ENCODE measurements around the gene JDP2.

Gene JDP2

GRCh38 chr14:75409316-75410205 is 18.3 kb upstream of the JDP2 start:
- FAIRE-seq (no peak), DNase-seq (ENCODE audit: insufficient read length, low spot score) (no peak)

- FAIRE-seq (no peak), DNase-seq (ENCODE audit: insufficient read length, low spot score) (no peak)
Observed at GRCh38 chr14:75411214-75411540, 16.6 kb upstream of the JDP2 start.

- FAIRE-seq (no peak), DNase-seq (ENCODE audit: insufficient read length, low spot score) (no peak)
Observed at GRCh38 chr14:75413013-75413412, 14.8 kb upstream of the JDP2 start.

GRCh38 chr14:75417674-75418073 is 10.1 kb upstream of the JDP2 start:
- DNase-seq (ENCODE audit: insufficient read length, low spot score) (no peak), FAIRE-seq (no peak)

GRCh38 chr14:75418850-75419768 is 8.7 kb upstream of the JDP2 start:
- peak; percentile 89 for FAIRE-seq

GRCh38 chr14:75422169-75422568 is 5.7 kb upstream of the JDP2 start:
- no peak for FAIRE-seq
- DNase-seq (ENCODE audit: insufficient read length, low spot score) = no peak

More at GRCh38 chr14:75418850-75419768, 8.7 kb upstream of the JDP2 start:
- DNase-seq (ENCODE audit: insufficient read length, low spot score) = peak; percentile 26

- DNase-seq (ENCODE audit: insufficient read length, low spot score) (no peak), FAIRE-seq (no peak)
Observed at GRCh38 chr14:75424496-75424895, 3.3 kb upstream of the JDP2 start.

GRCh38 chr14:75425446-75425845 is 2.4 kb upstream of the JDP2 start:
- FAIRE-seq (no peak), DNase-seq (ENCODE audit: insufficient read length, low spot score) (no peak)

GRCh38 chr14:75426332-75427125 is 1.3 kb upstream of the JDP2 start:
- peak; percentile 94 for FAIRE-seq
- DNase-seq (ENCODE audit: insufficient read length, low spot score) = peak; percentile 75

- peak; percentile 45 for FAIRE-seq
- peak; percentile 39 for DNase-seq (ENCODE audit: insufficient read length, low spot score)
Observed at GRCh38 chr14:75427126-75427481, 718 bp upstream of the JDP2 start.

- FAIRE-seq (peak; percentile 58), DNase-seq (ENCODE audit: insufficient read length, low spot score) (peak; percentile 31)
Observed at GRCh38 chr14:75428230-75429104, 645 bp downstream of the JDP2 start.

- no peak for DNase-seq (ENCODE audit: insufficient read length, low spot score)
- FAIRE-seq = peak; percentile 53
Observed at GRCh38 chr14:75429562-75429961, 1.7 kb downstream of the JDP2 start.

- FAIRE-seq = peak; percentile 18
- DNase-seq (ENCODE audit: insufficient read length, low spot score) = no peak
Observed at GRCh38 chr14:75430116-75430515, 2.3 kb downstream of the JDP2 start.

- FAIRE-seq (no peak), DNase-seq (ENCODE audit: insufficient read length, low spot score) (no peak)
Observed at GRCh38 chr14:75430526-75430925, 2.7 kb downstream of the JDP2 start.

- no peak for DNase-seq (ENCODE audit: insufficient read length, low spot score)
- no peak for FAIRE-seq
Observed at GRCh38 chr14:75430976-75431375, 3.2 kb downstream of the JDP2 start.

- FAIRE-seq (no peak), DNase-seq (ENCODE audit: insufficient read length, low spot score) (no peak)
Observed at GRCh38 chr14:75431827-75432226, 4.0 kb downstream of the JDP2 start.

- no peak for FAIRE-seq
- DNase-seq (ENCODE audit: insufficient read length, low spot score) = no peak
Observed at GRCh38 chr14:75432411-75432810, 4.6 kb downstream of the JDP2 start.

GRCh38 chr14:75433631-75434071 is 5.8 kb downstream of the JDP2 start:
- FAIRE-seq = no peak
- DNase-seq (ENCODE audit: insufficient read length, low spot score) = no peak

GRCh38 chr14:75434138-75434889 is 6.5 kb downstream of the JDP2 start:
- FAIRE-seq = no peak
- DNase-seq (ENCODE audit: insufficient read length, low spot score) = no peak
